Gastrocnemius medialis (tissue), 4 donors: ENCODE measurements around the gene GRIN1. TPM values are rescaled to one million over a fixed set of nuclear protein-coding genes. Genes with fewer than 3 reads are reported as not detected.

Experiments used
- ATAC-seq, 2 donors: fragments of 150-250 bp; one replicate each; pipeline ENCODE4 v1.9.1; 2016
- DNase-seq, 2 donors: peaks; one replicate each; pipeline ENCODE4 v3.0.0-alpha.2; 2019
- H3K27ac ChIP-seq, 4 donors: fragments of 200-600 bp; sonication (generic); 1 replicate in 1 of 4; 2 replicates in 3 of 4; pipeline ENCODE4 v1.5.1; 2016 to 2018; ENCODE audit warnings: mild to moderate bottlenecking in 2 of 4, moderate library complexity in 1 of 4
- H3K27me3 ChIP-seq, 3 donors: fragments of 200-600 bp; sonication (generic) in 2 of 3; 1 replicate in 1 of 3; 2 replicates in 2 of 3; pipeline versions ENCODE4 v1.5.1 to v1.6.0; 2016 to 2019; ENCODE audit warnings: mild to moderate bottlenecking in 1 of 3, moderate library complexity in 1 of 3
- H3K36me3 ChIP-seq, 2 donors: fragments of 200-600 bp; sonication (generic) in 1 of 2; one replicate each; pipeline ENCODE4 v1.5.1; 2017 to 2018
- H3K4me1 ChIP-seq, 2 donors: fragments of 200-600 bp; sonication (generic) in 1 of 2; one replicate each; pipeline ENCODE4 v1.5.1; 2016 to 2017; ENCODE audit warnings: mild to moderate bottlenecking in 2 of 2
- H3K4me3 ChIP-seq, 4 donors: fragments of 200-600 bp; sonication (generic) in 3 of 4; 1 replicate in 1 of 4; 2 replicates in 3 of 4; pipeline ENCODE4 v1.5.1; 2016 to 2019; ENCODE audit warnings: mild to moderate bottlenecking in 2 of 4
- H3K9me3 ChIP-seq, 3 donors: fragments of 200-600 bp; sonication (generic) in 2 of 3; 1 replicate in 1 of 3; 2 replicates in 2 of 3; pipeline ENCODE4 v1.5.1; 2016 to 2019
- POLR2A ChIP-seq, 2 donors: fragments of 450-650 bp; IDR thresholded peaks; one replicate each; pipeline ENCODE4 v1.6.1; 2017; ENCODE audit warnings: antibody characterized with exemption in 2 of 2, mild to moderate bottlenecking in 2 of 2, moderate library complexity in 2 of 2
- in situ Hi-C, 4 donors: fragments of 200-750 bp; cut with MboI; loops; one replicate each; pipeline versions ENCODE4 v1.15.0 to v1.8.0; 2017; ENCODE audit warnings: low sequenced_read_pairs in 4 of 4
- intact Hi-C: fragments of 100-400 bp; cut with DNase I; formaldehyde crosslinking; loops from one replicate; pipeline ENCODE4 v1.15.1; 2023; ENCODE audit warnings: low total_unique reads
- total RNA-seq, 4 donors: library from RNA; depleted of rRNA; stranded (reverse); fragments of >200 nt; gene quantifications; one replicate each; pipeline versions ENCODE4 v1.1.0 to v1.2.3, GENCODE V29; 2016
- TF ChIP-seq, protein P1 (sequence below), 5 experiments: fragments of 450-650 bp in 3 of 5; fragments of 200-600 bp in 2 of 5; sonication (generic) in 2 of 5; IDR thresholded peaks in 4 of 5; conservative IDR thresholded peaks in 1 of 5; 1 replicate in 4 of 5; 2 replicates in 1 of 5; pipeline ENCODE4 v1.5.1; 2016 to 2019; ENCODE audit warnings: antibody characterized with exemption in 5 of 5, mild to moderate bottlenecking in 3 of 5, moderate library complexity in 3 of 5

GRIN1 gene
- total RNA-seq, 4 donors from 2014 or later = not detected

DNA sequence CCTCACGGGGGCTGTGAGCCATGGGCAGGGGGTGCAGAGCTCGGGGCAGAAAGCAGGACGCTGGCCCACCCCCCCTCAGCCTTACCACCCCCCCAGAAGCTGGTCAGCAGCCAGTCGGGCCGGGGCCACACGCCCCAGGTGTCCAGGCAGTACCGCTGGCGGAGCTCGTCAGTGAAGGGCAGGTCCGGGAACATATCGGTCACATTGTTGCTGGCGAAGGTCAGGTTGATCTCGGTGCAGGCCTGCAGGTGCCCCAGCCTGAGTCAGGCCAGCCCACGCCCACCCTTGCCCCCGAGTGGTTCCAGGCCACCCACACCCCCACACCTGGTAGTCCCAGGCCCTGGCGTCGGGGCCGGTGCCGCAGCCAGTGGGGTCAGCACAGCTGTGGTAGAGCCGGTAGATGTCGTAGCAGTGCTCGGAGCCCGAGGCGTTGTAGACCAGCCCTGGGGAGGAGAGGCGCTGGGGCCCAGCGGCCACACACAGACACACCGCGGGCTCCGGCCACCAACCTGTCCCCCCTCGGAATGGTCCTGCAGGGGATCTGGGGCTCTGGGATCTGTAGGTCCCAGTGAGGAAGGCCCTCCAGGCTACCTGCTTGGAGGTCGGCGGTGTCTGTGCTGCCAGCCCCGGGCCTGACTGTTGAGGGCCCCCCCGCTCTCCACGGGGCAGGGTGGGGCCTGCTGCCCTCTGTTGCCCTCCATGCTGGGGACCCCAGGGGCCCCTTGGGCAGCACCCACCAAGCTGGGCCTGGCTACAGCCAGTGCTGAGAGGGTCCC is 27.0 kb upstream of the GRIN1 start:
- no peak overlapping the region for H3K27ac ChIP-seq
- H3K27me3 ChIP-seq = no peaks in the 10 kb centered on the region
- H3K4me3 ChIP-seq = no peak overlapping the region
- no peak for TF ChIP-seq POLR2A (IDR thresholded peaks at IDR 0.05)
- TF ChIP-seq, protein P1, sequence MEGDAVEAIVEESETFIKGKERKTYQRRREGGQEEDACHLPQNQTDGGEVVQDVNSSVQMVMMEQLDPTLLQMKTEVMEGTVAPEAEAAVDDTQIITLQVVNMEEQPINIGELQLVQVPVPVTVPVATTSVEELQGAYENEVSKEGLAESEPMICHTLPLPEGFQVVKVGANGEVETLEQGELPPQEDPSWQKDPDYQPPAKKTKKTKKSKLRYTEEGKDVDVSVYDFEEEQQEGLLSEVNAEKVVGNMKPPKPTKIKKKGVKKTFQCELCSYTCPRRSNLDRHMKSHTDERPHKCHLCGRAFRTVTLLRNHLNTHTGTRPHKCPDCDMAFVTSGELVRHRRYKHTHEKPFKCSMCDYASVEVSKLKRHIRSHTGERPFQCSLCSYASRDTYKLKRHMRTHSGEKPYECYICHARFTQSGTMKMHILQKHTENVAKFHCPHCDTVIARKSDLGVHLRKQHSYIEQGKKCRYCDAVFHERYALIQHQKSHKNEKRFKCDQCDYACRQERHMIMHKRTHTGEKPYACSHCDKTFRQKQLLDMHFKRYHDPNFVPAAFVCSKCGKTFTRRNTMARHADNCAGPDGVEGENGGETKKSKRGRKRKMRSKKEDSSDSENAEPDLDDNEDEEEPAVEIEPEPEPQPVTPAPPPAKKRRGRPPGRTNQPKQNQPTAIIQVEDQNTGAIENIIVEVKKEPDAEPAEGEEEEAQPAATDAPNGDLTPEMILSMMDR (IDR thresholded peaks at IDR 0.05 in 4 of 5, conservative IDR thresholded peaks at IDR 0.05 in 1 of 5) = no peak
- intact Hi-C loops (no loop called here), in situ Hi-C loops (loop anchor here in 2 of 4 donors (10.0 kb wide), 1 partner anchor 123 kb away; the partner anchor contains the start of gene SLC34A3 (in 2 of the 2))
- H3K4me1 ChIP-seq = peaks cover 6 to 9% of the 10 kb centered on the region in 2 donors
- H3K9me3 ChIP-seq = no peaks in the 10 kb centered on the region
- ATAC-seq (no peak), DNase-seq (no peak)
- H3K36me3 ChIP-seq = peaks cover 0 to 56% of the 10 kb centered on the region in 2 donors

DNA sequence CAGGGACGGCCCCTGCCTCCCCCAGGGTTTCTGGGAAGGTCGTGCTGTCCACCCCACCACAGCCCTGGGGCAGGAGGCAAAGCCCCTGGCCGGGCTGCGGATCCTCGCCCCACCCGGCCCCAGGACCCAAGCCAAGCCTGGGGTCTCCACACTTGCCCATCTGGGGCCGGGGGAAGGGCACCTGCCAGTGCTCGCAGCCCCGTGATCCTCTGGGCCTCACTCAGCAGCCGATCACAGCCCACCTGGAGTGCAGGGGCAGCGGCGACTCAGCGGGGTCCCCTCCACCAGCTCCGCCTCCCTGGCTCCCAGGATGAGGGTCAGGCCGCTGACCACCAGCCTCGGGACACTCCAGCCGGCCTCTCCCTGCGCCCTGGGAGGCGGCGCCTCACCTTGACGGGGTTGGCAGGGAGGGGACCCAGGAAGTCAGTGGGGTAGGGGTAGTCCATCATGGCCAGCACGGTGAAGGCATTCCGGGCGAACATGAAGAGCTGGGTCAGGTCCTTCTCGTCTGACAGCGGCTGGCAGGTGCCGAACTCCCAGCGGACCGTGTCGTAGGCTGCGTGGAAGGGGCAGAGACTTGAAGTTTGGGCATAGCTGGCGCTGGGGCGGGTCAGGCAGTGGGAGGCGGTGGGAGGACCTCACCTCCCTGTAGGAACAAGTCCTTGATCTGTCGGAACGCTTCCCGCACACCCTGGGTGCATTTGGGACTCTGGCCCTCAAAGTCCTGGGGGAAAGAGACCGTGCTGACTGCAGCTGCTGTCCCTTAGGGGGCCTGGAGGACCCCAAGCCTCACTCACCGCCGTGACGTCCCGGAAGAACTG is 26.2 kb upstream of the GRIN1 start:
- no peak for DNase-seq
- intact Hi-C loops (no loop called here), in situ Hi-C loops (loop anchor here in 2 of 4 donors (10.0 kb wide), 1 partner anchor 122 kb away; the partner anchor contains the start of gene SLC34A3 (in 2 of the 2))
- H3K36me3 ChIP-seq = peaks cover 0 to 48% of the 10 kb centered on the region in 2 donors
- no peak overlapping the region for H3K4me3 ChIP-seq
- ATAC-seq = no peak
- peaks cover 6 to 9% of the 10 kb centered on the region in 2 donors for H3K4me1 ChIP-seq
- H3K9me3 ChIP-seq = no peaks in the 10 kb centered on the region
- TF ChIP-seq POLR2A (IDR thresholded peaks at IDR 0.05) = no peak
- TF ChIP-seq, protein P1 (IDR thresholded peaks at IDR 0.05 in 4 of 5, conservative IDR thresholded peaks at IDR 0.05 in 1 of 5) = no peak
- H3K27ac ChIP-seq = no peak overlapping the region
- H3K27me3 ChIP-seq = no peaks in the 10 kb centered on the region

DNA sequence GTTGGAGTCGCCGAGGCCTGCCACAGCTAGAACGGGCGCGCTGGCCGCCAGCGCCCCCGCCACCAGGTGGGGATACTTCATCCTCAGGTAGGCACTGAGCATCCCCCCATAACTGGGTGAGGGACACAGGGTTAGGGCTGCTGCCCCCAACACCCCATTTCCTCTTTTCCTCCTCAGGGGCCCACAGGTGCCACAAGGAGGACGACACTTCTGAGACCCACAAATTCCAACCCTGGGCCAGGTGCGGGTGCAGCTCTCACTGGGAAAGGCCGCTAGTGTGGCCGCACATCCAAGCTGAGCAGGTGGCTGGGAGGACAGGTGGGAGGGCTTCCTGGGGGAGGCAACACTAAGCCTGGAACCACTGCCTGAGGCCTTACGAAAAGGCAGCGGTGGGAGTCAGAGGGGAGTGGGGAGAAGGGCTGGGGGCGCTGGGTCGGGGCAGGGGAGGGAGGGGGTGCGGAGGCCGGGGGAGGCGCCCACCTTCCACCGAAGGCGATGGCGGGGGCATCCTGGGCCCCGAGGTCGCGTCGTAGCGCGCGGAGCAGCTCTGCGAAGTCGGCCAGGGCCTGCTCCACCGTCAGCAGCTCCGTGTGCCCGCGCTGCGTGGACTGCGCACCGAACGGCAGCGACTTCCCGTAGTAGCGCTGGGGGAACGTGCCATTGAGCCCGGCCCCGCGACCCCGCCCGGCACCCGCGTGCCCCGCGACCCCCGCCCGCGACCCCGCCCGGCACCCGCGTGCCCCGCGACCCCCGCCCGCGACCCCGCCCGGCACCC is 25.4 kb upstream of the GRIN1 start:
- Histone ChIP-seq H3K4me3 (peak overlapping the region in 2 of 4 donors; percentile 31 to 76), H3K36me3 (peaks cover 0 to 40% of the 10 kb centered on the region in 2 donors), H3K27ac (no peak overlapping the region), H3K27me3 (no peaks in the 10 kb centered on the region), H3K9me3 (no peaks in the 10 kb centered on the region), H3K4me1 (peaks cover 6 to 9% of the 10 kb centered on the region in 2 donors)
- in situ Hi-C loops = loop anchor here in 2 of 4 donors (10.0 kb wide), 1 partner anchor 121 kb away; the partner anchor contains the start of gene SLC34A3 (in 2 of the 2)
- intact Hi-C loops = loop anchor here (2.0 kb wide), 1 partner anchor 27 kb away; the partner anchor contains the start of gene MAN1B1
- DNase-seq (no peak), ATAC-seq (no peak)
- TF ChIP-seq, protein P1 (IDR thresholded peaks at IDR 0.05 in 4 of 5, conservative IDR thresholded peaks at IDR 0.05 in 1 of 5) = no peak
- no peak for TF ChIP-seq POLR2A (IDR thresholded peaks at IDR 0.05)

DNA sequence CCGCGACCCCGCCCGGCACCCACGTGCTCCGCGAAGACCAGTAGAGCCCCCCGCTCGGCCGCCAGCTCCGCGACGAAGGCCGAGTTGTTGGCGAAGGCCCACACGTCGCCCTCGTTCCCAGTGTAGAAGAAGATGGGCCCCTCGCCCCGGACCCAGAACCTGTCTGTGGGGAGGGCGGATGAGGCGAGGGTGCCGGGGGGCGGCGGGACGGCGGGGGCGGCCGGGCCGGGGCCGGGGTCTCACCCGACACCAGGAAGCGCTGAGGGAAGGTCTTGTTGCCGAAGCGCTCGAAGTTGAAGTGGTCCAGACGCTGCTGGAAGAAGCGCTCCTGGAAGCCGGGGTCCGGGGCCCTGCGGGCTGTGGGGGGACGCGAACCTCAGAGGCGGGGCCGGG is 24.7 kb upstream of the GRIN1 start:
- DNase-seq = no peak
- peaks cover 6 to 9% of the 10 kb centered on the region in 2 donors for H3K4me1 ChIP-seq
- ATAC-seq = peak; percentile 6 to 44
- in situ Hi-C loops = loop anchor here in 2 of 4 donors (10.0 kb wide), 1 partner anchor 121 kb away; the partner anchor contains the start of gene SLC34A3 (in 2 of the 2)
- no peaks in the 10 kb centered on the region for H3K9me3 ChIP-seq
- H3K27ac ChIP-seq = peak overlapping the region; percentile 50 to 72 (median 64)
- intact Hi-C loops = loop anchor here (2.0 kb wide), 1 partner anchor 27 kb away; the partner anchor contains the start of gene MAN1B1
- H3K4me3 ChIP-seq = peak overlapping the region; percentile 76 to 97 (median 92)
- peaks cover 0 to 33% of the 10 kb centered on the region in 2 donors for H3K36me3 ChIP-seq
- TF ChIP-seq, protein P1 (IDR thresholded peaks at IDR 0.05 in 4 of 5, conservative IDR thresholded peaks at IDR 0.05 in 1 of 5) = no peak
- TF ChIP-seq POLR2A (IDR thresholded peaks at IDR 0.05) = no peak
- H3K27me3 ChIP-seq = no peaks in the 10 kb centered on the region
